GM19351 (cell line): ENCODE measurements around the gene ARHGAP26.

Experiments
- ATAC-seq: cut with Tn5 transposase; IDR thresholded peaks from one replicate; pipeline ENCODE4 v1.9.1; 2021; ENCODE audit warnings: mild to moderate bottlenecking, moderate library complexity; ENCODE audit not compliant: unreplicated experiment

The ARHGAP26 gene

GRCh38 chr5:142827934-142828576 is 57.9 kb downstream of the ARHGAP26 start:
- ATAC-seq: no peak

GRCh38 chr5:142828797-142829535 is 58.8 kb downstream of the ARHGAP26 start:
- no peak for ATAC-seq

GRCh38 chr5:142829801-142830220 is 59.6 kb downstream of the ARHGAP26 start:
- ATAC-seq: no peak

- ATAC-seq: no peak
Measured at GRCh38 chr5:142830241-142831008, 60.2 kb downstream of the ARHGAP26 start.

GRCh38 chr5:142831009-142831383 is 60.8 kb downstream of the ARHGAP26 start:
- no peak for ATAC-seq

GRCh38 chr5:142832263-142832662 is 62.1 kb downstream of the ARHGAP26 start:
- no peak for ATAC-seq

GRCh38 chr5:142833517-142834449 is 63.6 kb downstream of the ARHGAP26 start:
- no peak for ATAC-seq

- ATAC-seq: no peak
Measured at GRCh38 chr5:142834504-142834903, 64.3 kb downstream of the ARHGAP26 start.

- no peak for ATAC-seq
Measured at GRCh38 chr5:142835540-142835939, 65.4 kb downstream of the ARHGAP26 start.

- ATAC-seq: no peak
Measured at GRCh38 chr5:142836048-142836447, 65.9 kb downstream of the ARHGAP26 start.

GRCh38 chr5:142837081-142837725 is 67.0 kb downstream of the ARHGAP26 start:
- no peak for ATAC-seq

- ATAC-seq: no peak
Measured at GRCh38 chr5:142838845-142839244, 68.7 kb downstream of the ARHGAP26 start.

- no peak for ATAC-seq
Measured at GRCh38 chr5:142839711-142840346, 69.7 kb downstream of the ARHGAP26 start.

- no peak for ATAC-seq
Measured at GRCh38 chr5:142840575-142840974, 70.4 kb downstream of the ARHGAP26 start.

GRCh38 chr5:142841511-142842265 is 71.5 kb downstream of the ARHGAP26 start:
- no peak for ATAC-seq

GRCh38 chr5:142842994-142843905 is 73.1 kb downstream of the ARHGAP26 start:
- ATAC-seq: no peak

GRCh38 chr5:142844866-142845265 is 74.7 kb downstream of the ARHGAP26 start:
- ATAC-seq: no peak

GRCh38 chr5:142845402-142845921 is 75.3 kb downstream of the ARHGAP26 start:
- peak; percentile 29 for ATAC-seq
